HepG2 (cell line): ENCODE data around the gene ARRDC1. TPM values are rescaled to one million over a fixed set of nuclear protein-coding genes. Genes with fewer than 3 reads are reported as not detected.

Experiments
- AGO1 ChIP-seq: fragments of 200-400 bp; formaldehyde crosslinking; IDR thresholded peaks from 2 replicates; pipeline ENCODE4 v1.6.1; 2017; ENCODE audit warnings: mild to moderate bottlenecking, low read depth, low read length, moderate library complexity; ENCODE audit not compliant: poor library complexity, severe bottlenecking
- AGO2 ChIP-seq: fragments of 200-400 bp; formaldehyde crosslinking; optimal IDR thresholded peaks from 2 replicates; pipeline ENCODE3; 2017; ENCODE audit warnings: mild to moderate bottlenecking, low read depth, low read length, moderate library complexity
- CREB3 ChIP-seq: sonication (generic); formaldehyde crosslinking; IDR thresholded peaks from 2 replicates; pipeline ENCODE4 v1.5.0; 2020; ENCODE audit warnings: missing genetic modification reagents
- CTCF ChIP-seq: sonication (generic); formaldehyde crosslinking; IDR thresholded peaks from 2 replicates; pipeline ENCODE4 v1.5.0; 2020; ENCODE audit warnings: mild to moderate bottlenecking, missing genetic modification reagents, moderate library complexity
- ESRRA ChIP-seq: sonication (generic); formaldehyde crosslinking; IDR thresholded peaks from 2 replicates; pipeline ENCODE4 v1.5.1; 2020; ENCODE audit warnings: mild to moderate bottlenecking, low read depth, missing genetic modification reagents
- POLR2AphosphoS2 ChIP-seq: IDR thresholded peaks from 2 replicates; pipeline ENCODE4 v1.6.1; 2011; ENCODE audit warnings: low read depth, low read length, improper control_type of control experiment
- RBFOX2 ChIP-seq: fragments of 200-400 bp; formaldehyde crosslinking; IDR thresholded peaks from 2 replicates; pipeline ENCODE4 v1.6.1; 2017; ENCODE audit warnings: low read depth, mild to moderate bottlenecking, low read length
- ZNF317 ChIP-seq: sonication (generic); formaldehyde crosslinking; IDR thresholded peaks from 2 replicates; pipeline ENCODE4 v1.5.0; 2020; ENCODE audit warnings: mild to moderate bottlenecking, missing genetic modification reagents
- ZNF383 ChIP-seq: sonication (generic); formaldehyde crosslinking; IDR thresholded peaks from 2 replicates; pipeline ENCODE4 v1.4.0; 2020; ENCODE audit warnings: missing genetic modification reagents, mild to moderate bottlenecking, borderline replicate concordance
- ZNF484 ChIP-seq: sonication (generic); formaldehyde crosslinking; IDR thresholded peaks from 2 replicates; pipeline ENCODE4 v1.5.1; 2020; ENCODE audit warnings: mild to moderate bottlenecking, low read depth, missing genetic modification reagents, borderline replicate concordance
- ZNF543 ChIP-seq: sonication (generic); formaldehyde crosslinking; IDR thresholded peaks from 2 replicates; pipeline ENCODE4 v1.4.0; 2020; ENCODE audit warnings: mild to moderate bottlenecking, missing genetic modification reagents
- ZNF564 ChIP-seq: sonication (generic); formaldehyde crosslinking; IDR thresholded peaks from 2 replicates; pipeline ENCODE4 v1.8.1; 2023; ENCODE audit warnings: mild to moderate bottlenecking, missing genetic modification reagents
- ZNF788 ChIP-seq: sonication (generic); formaldehyde crosslinking; IDR thresholded peaks from 2 replicates; pipeline ENCODE4 v1.5.0; 2020; ENCODE audit warnings: mild to moderate bottlenecking, missing genetic modification reagents, borderline replicate concordance
- polyA plus RNA-seq, 8 experiments: library from polyadenylated mRNA; depleted of rRNA in 3 of 8; stranded (reverse) in 7 of 8; unstranded in 1 of 8; fragments of >200 nt; fragmentation: Illumina TruSeq in 4 of 8; extraction: Trizol in 4 of 8; gene quantifications; 2 replicates each; pipeline versions ENCODE4 v1.2.1 to v1.2.3, GENCODE V29; 2011 to 2016; ENCODE audit warnings: low read depth in 4 of 8, missing spikeins in 1 of 8, mixed read lengths in 1 of 8; ENCODE audit not compliant: insufficient read depth in 1 of 8
- total RNA-seq, 5 experiments: library from RNA; depleted of rRNA; stranded (reverse); fragments of >200 nt; fragmentation: Illumina TruSeq; extraction: Trizol; gene quantifications; 2 replicates each; pipeline ENCODE4 v1.2.3, GENCODE V29; 2016; ENCODE audit warnings: low read depth in 1 of 5

ARRDC1 gene
- total and polyA plus RNA-seq, 2 of the 13 experiments (the other 11 are each of a cell fraction or from before 2014, with no cell fraction given): 21.7 to 44.4 TPM

GRCh38 chr9:137614631-137615386, 9.3 kb downstream of the ARRDC1 start (continued):
- TF ChIP-seq CTCF (CRISPR knock-in tag) (peak; percentile 26; the same call in 1 of the 2 replicates), AGO1 (peak; percentile 4), ESRRA (CRISPR knock-in tag) (no peak), POLR2AphosphoS2 (no peak), ZNF788 (CRISPR knock-in tag) (no peak), ZNF383 (CRISPR knock-in tag) (no peak), ZNF543 (no peak), ZNF317 (CRISPR knock-in tag) (no peak), CREB3 (no peak), RBFOX2 (peak; percentile 75), ZNF484 (peak; percentile 68; the same call in 1 of the 2 replicates), ZNF564 (CRISPR knock-in tag) (no peak), AGO2 (peak; percentile 1)
- TF ChIP-seq, all 625 proteins: peak for 7
